ENCODE results near the gene KCNA5. TPM values are rescaled to one million over a fixed set of nuclear protein-coding genes. Genes with fewer than 3 reads are reported as not detected.

KCNA5 gene
- total and polyA plus RNA-seq, 2 experiments from 2014 or later = 0.31 to 0.44 TPM

GRCh38 chr12:5078423-5078822 lies 34.7 kb downstream of the KCNA5 start:
- Histone ChIP-seq H3K9me2 (ENCODE audit: insufficient read depth) (no peaks in the 10 kb centered on the region), H3K4me1 (ENCODE audit: insufficient read depth) (no peaks in the 10 kb centered on the region), H3K4me2 (no peak overlapping the region), H3K27me3 (ENCODE audit: insufficient read depth) (no peaks in the 10 kb centered on the region), H3K79me2 (replicated peaks; ENCODE audit: insufficient read depth) (no peaks in the 10 kb centered on the region), H3F3A (replicated peaks; ENCODE audit: low read depth) (no peaks in the 10 kb centered on the region), H3K36me3 (ENCODE audit: insufficient read depth) (no peaks in the 10 kb centered on the region; the same call in 1 of the 2 replicates), H4K20me1 (replicated peaks; ENCODE audit: insufficient read depth) (no peaks in the 10 kb centered on the region), H3K4me3 (no peak overlapping the region), H3K27ac (ENCODE audit: low read depth) (no peak overlapping the region), H2AFZ (no peak overlapping the region)
- no peak overlapping the region for H3K4me3 Mint-ChIP-seq
- ATAC-seq (no peak), DNase-seq (ENCODE audit: low spot score) (no peak)
- no peak overlapping the region for H3K27ac Mint-ChIP-seq
- TF ChIP-seq NANOG (IDR thresholded peaks at IDR 0.05; ENCODE audit: borderline replicate concordance) (no peak), JUNB (IDR thresholded peaks at IDR 0.05; ENCODE audit: unreplicated experiment) (no peak), EZH2phosphoT487 (IDR thresholded peaks at IDR 0.05; ENCODE audit: unreplicated experiment) (no peak), ZNF462 (CRISPR knock-in tag; IDR thresholded peaks at IDR 0.05) (no peak), POLR2AphosphoS5 (IDR thresholded peaks at IDR 0.05; ENCODE audit: low read depth) (no peak), STAT1 (IDR thresholded peaks at IDR 0.05; ENCODE audit: unreplicated experiment) (no peak), CTCF (conservative IDR thresholded peaks at IDR 0.05; ENCODE audit: low read depth in 2 of 2) (no peak), EZH2 (IDR thresholded peaks at IDR 0.05; ENCODE audit: low read depth, unreplicated experiment) (no peak), ZNF114 (CRISPR knock-in tag; IDR thresholded peaks at IDR 0.05) (no peak), ZNF331 (CRISPR knock-in tag; IDR thresholded peaks at IDR 0.05; ENCODE audit: low read depth) (no peak), ETS1 (IDR thresholded peaks at IDR 0.05) (no peak), REST (IDR thresholded peaks at IDR 0.05; ENCODE audit: unreplicated experiment) (no peak), CREB1 (CRISPR knock-in tag; IDR thresholded peaks at IDR 0.05; ENCODE audit: low read depth) (no peak)
- H3K4me1 Mint-ChIP-seq = peaks cover 16% of the 10 kb centered on the region
- no peaks in the 10 kb centered on the region for H3K36me3 Mint-ChIP-seq (ENCODE audit: low read depth)
- H3K27me3 Mint-ChIP-seq (ENCODE audit: insufficient read depth, low read depth, poor library complexity) = peaks cover 4% of the 10 kb centered on the region
- no peaks in the 10 kb centered on the region for H3K9me3 Mint-ChIP-seq

Data from GM23338 (cell line).